Measurements from ENCODE around the gene FILIP1L. TPM values are rescaled to one million over a fixed set of nuclear protein-coding genes. Genes with fewer than 3 reads are reported as not detected.

FILIP1L gene
- total RNA-seq, 1 experiment from 2014 or later, result 0.07 TPM

DNA sequence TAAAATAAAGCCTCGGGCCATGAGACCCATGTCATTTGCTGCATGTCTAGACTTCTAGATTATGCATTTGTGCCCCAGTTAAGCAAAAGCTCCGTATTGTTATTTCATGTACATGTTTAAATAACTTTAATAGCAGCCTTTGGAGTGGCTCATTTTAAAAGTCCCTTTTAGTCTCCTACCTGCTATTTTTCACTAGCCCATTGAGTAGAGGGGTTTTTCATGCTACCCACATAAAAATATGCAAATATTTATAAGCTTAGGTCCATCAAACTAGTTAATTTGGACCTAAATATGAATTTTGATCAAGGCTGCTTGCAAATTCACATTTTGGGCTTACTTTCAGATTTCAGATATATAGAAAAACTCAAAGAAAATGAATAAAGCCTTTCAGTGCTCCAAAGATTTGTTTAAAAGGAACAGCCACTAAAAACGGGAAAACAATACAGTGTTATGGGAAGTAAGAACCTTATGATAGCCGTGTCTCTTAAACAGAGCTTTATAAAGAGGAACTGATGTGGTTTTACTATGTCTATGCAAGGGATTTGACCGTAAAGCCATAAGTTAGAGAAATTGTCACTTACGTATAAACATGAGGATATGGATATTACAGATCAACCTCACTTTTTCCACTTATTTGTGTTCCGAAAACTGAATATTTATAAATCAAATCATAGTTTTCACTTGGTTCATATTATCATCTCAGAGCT lies 30.0 kb downstream of the FILIP1L start:
- no peaks in the 10 kb centered on the region for H3K9me3 ChIP-seq (ENCODE audit: control insufficient read depth, low read depth, low read length)
- Mint-ChIP-seq H3K27me3 (ENCODE audit: low read depth) (no peaks in the 10 kb centered on the region), H3K4me1 (peaks cover 14 to 19% of the 10 kb centered on the region in 2 experiments), H3K36me3 (ENCODE audit: insufficient read depth in 1 of 3, low read depth in 3 of 3) (no peaks in the 10 kb centered on the region), H3K27ac (no peak overlapping the region), H3K9me3 (no peaks in the 10 kb centered on the region), H3K4me3 (no peak overlapping the region)
- H3K4ac ChIP-seq (ENCODE audit: low read depth, low read length), result no peak overlapping the region
- no peaks in the 10 kb centered on the region for H3K23me2 ChIP-seq (ENCODE audit: insufficient read length, low read depth, low read length, poor library complexity, severe bottlenecking)
- no peak overlapping the region for H4K8ac ChIP-seq (replicated peaks; ENCODE audit: insufficient read length, low read depth, low read length)
- H3K79me1 ChIP-seq (ENCODE audit: insufficient read depth, low read depth, low read length, poor library complexity, severe bottlenecking), result no peaks in the 10 kb centered on the region
- H3K23ac ChIP-seq (ENCODE audit: insufficient read length, low read depth, low read length), result no peak overlapping the region
- no peak overlapping the region for H3K27ac ChIP-seq (ENCODE audit: insufficient read length, low read depth, low read length)
- no peak overlapping the region for H3T11ph ChIP-seq (ENCODE audit: low read length)
- no peaks in the 10 kb centered on the region for H3K27me3 ChIP-seq (ENCODE audit: insufficient read depth, low read length)
- H3K14ac ChIP-seq (ENCODE audit: insufficient read depth, low read length), result no peak overlapping the region
- no peak overlapping the region for H3K9ac ChIP-seq (ENCODE audit: extremely low read depth, insufficient read length, low read length)
- TF ChIP-seq, protein P1, sequence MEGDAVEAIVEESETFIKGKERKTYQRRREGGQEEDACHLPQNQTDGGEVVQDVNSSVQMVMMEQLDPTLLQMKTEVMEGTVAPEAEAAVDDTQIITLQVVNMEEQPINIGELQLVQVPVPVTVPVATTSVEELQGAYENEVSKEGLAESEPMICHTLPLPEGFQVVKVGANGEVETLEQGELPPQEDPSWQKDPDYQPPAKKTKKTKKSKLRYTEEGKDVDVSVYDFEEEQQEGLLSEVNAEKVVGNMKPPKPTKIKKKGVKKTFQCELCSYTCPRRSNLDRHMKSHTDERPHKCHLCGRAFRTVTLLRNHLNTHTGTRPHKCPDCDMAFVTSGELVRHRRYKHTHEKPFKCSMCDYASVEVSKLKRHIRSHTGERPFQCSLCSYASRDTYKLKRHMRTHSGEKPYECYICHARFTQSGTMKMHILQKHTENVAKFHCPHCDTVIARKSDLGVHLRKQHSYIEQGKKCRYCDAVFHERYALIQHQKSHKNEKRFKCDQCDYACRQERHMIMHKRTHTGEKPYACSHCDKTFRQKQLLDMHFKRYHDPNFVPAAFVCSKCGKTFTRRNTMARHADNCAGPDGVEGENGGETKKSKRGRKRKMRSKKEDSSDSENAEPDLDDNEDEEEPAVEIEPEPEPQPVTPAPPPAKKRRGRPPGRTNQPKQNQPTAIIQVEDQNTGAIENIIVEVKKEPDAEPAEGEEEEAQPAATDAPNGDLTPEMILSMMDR (conservative IDR thresholded peaks at IDR 0.05), result no peak
- H2BK120ac ChIP-seq (ENCODE audit: low read depth, low read length, poor library complexity, severe bottlenecking), result no peak overlapping the region
- DNase-seq, result no peak
- no peak overlapping the region for H2BK5ac ChIP-seq (ENCODE audit: insufficient read length, low read length)
- H2BK20ac ChIP-seq (ENCODE audit: low read depth, low read length, poor library complexity, severe bottlenecking), result no peak overlapping the region
- H4K5ac ChIP-seq (ENCODE audit: insufficient read length, low read depth, low read length), result no peak overlapping the region
- no peaks in the 10 kb centered on the region for H3K79me2 ChIP-seq (ENCODE audit: insufficient read depth, low read length)
- H4K91ac ChIP-seq (ENCODE audit: insufficient read length, low read depth, low read length), result no peak overlapping the region
- WGBS (ENCODE audit: extremely low coverage, insufficient read length, low lambda C conversion rate), result no CpG with 5 or more reads among the region's 7 CpGs
- no peak overlapping the region for H3K18ac ChIP-seq (ENCODE audit: insufficient read length, low read depth, low read length)
- no peak overlapping the region for H3K56ac ChIP-seq (ENCODE audit: insufficient read length, low read depth, low read length)
- H3K4me2 ChIP-seq (ENCODE audit: insufficient read depth, insufficient read length, low read length), result no peak overlapping the region
- H4K20me1 ChIP-seq (ENCODE audit: control insufficient read depth, insufficient read depth, insufficient read length), result no peaks in the 10 kb centered on the region
- no peak overlapping the region for H2BK12ac ChIP-seq (ENCODE audit: insufficient read length, low read depth, low read length)
- H2BK15ac ChIP-seq (ENCODE audit: low read depth, low read length), result no peak overlapping the region
- H3K4me1 ChIP-seq (ENCODE audit: insufficient read depth, low read length), result no peaks in the 10 kb centered on the region
- no peak overlapping the region for H2AFZ ChIP-seq (ENCODE audit: low read length)
- H2AK5ac ChIP-seq (ENCODE audit: insufficient read length, low read length), result no peak overlapping the region
